ENCODE measurements around the gene SYT15.

GRCh38 chr10:46551701-46552525, 27.0 kb upstream of the SYT15 start:
- TF ChIP-seq RAD21 (IDR thresholded peaks at IDR 0.05; ENCODE audit: low read length) (no peak), POLR2A (IDR thresholded peaks at IDR 0.05; ENCODE audit: low read depth, low read length) (no peak), ELK1 (IDR thresholded peaks at IDR 0.05; ENCODE audit: borderline replicate concordance, low read depth, low read length) (no peak), CEBPB (IDR thresholded peaks at IDR 0.05; ENCODE audit: low read depth, low read length) (no peak), FOS (IDR thresholded peaks at IDR 0.05; ENCODE audit: low read depth, low read length) (no peak), MAFK (IDR thresholded peaks at IDR 0.05; ENCODE audit: low read depth, low read length) (no peak), BHLHE40 (IDR thresholded peaks at IDR 0.05; ENCODE audit: low read depth, low read length) (no peak), RCOR1 (IDR thresholded peaks at IDR 0.05; ENCODE audit: insufficient replicate concordance, low read length) (no peak), MAZ (IDR thresholded peaks at IDR 0.05; ENCODE audit: borderline replicate concordance, low read depth, low read length) (no peak)
- TF ChIP-seq, protein P1, sequence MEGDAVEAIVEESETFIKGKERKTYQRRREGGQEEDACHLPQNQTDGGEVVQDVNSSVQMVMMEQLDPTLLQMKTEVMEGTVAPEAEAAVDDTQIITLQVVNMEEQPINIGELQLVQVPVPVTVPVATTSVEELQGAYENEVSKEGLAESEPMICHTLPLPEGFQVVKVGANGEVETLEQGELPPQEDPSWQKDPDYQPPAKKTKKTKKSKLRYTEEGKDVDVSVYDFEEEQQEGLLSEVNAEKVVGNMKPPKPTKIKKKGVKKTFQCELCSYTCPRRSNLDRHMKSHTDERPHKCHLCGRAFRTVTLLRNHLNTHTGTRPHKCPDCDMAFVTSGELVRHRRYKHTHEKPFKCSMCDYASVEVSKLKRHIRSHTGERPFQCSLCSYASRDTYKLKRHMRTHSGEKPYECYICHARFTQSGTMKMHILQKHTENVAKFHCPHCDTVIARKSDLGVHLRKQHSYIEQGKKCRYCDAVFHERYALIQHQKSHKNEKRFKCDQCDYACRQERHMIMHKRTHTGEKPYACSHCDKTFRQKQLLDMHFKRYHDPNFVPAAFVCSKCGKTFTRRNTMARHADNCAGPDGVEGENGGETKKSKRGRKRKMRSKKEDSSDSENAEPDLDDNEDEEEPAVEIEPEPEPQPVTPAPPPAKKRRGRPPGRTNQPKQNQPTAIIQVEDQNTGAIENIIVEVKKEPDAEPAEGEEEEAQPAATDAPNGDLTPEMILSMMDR (conservative IDR thresholded peaks at IDR 0.05; ENCODE audit: low read depth, low read length): no peak

Measured in IMR-90 (cell line).